Natural killer cell (primary cell): ENCODE measurements around the gene C22orf15. TPM values are rescaled to one million over a fixed set of nuclear protein-coding genes. Genes with fewer than 3 reads are reported as not detected.

Experiments
- ATAC-seq, 3 donors: fragments of 150-1000 bp in 2 of 3; fragments of 200-7000 bp in 1 of 3; cut with Tn5 transposase; 1 replicate in 1 of 3; 2 replicates in 2 of 3; pipeline ENCODE4 v1.10.0; 2021; ENCODE audit warnings: mild to moderate bottlenecking in 2 of 3, moderate library complexity in 2 of 3
- DNase-seq, 2 donors: peaks; one replicate each; pipeline versions ENCODE4 v3.0.0 to v3.0.0-alpha.2; 2013 to 2021; ENCODE audit warnings: mixed read lengths in 1 of 2
- H3K27ac ChIP-seq: one replicate; pipeline ENCODE4 v1.5.1; 2013; ENCODE audit warnings: mild to moderate bottlenecking, low read length
- H3K27me3 ChIP-seq: one replicate; pipeline ENCODE4 v1.6.1; 2013; ENCODE audit warnings: low read length; ENCODE audit not compliant: control insufficient read depth, insufficient read depth
- H3K36me3 ChIP-seq: one replicate; pipeline ENCODE4 v1.6.1; 2013; ENCODE audit warnings: low read length; ENCODE audit not compliant: control insufficient read depth, insufficient read depth
- H3K4me1 ChIP-seq: one replicate; pipeline ENCODE4 v1.6.1; 2013; ENCODE audit warnings: low read length; ENCODE audit not compliant: control insufficient read depth, insufficient read depth
- H3K4me3 ChIP-seq: one replicate; pipeline ENCODE4 v1.5.1; 2013; ENCODE audit warnings: low read length
- H3K9me3 ChIP-seq: one replicate; pipeline ENCODE4 v1.6.1; 2013; ENCODE audit warnings: low read length; ENCODE audit not compliant: control insufficient read depth, insufficient read depth
- H3K27ac Mint-ChIP-seq, 2 donors: one replicate each; pipeline ENCODE4 v1.8.0; 2022; ENCODE audit warnings: mild to moderate bottlenecking in 2 of 2, mixed read lengths in 2 of 2, moderate library complexity in 1 of 2
- H3K27me3 Mint-ChIP-seq, 2 donors: one replicate each; pipeline ENCODE4 v1.8.0; 2022; ENCODE audit warnings: low read depth in 2 of 2, mixed read lengths in 2 of 2
- H3K36me3 Mint-ChIP-seq: one replicate; pipeline ENCODE4 v1.8.0; 2022; ENCODE audit warnings: mixed read lengths
- H3K4me1 Mint-ChIP-seq, 2 donors: one replicate each; pipeline ENCODE4 v1.8.0; 2022; ENCODE audit warnings: mixed read lengths in 2 of 2
- H3K4me3 Mint-ChIP-seq: one replicate; pipeline ENCODE4 v1.8.0; 2022; ENCODE audit warnings: mild to moderate bottlenecking, moderate library complexity, mixed read lengths
- H3K9me3 Mint-ChIP-seq, 2 donors: one replicate each; pipeline ENCODE4 v1.8.0; 2022; ENCODE audit warnings: mixed read lengths in 2 of 2
- WGBS: methylation state at CpG from one replicate; pipeline ENCODE4 v1.1.7; 2013; ENCODE audit warnings: missing lambda C conversion rate; ENCODE audit not compliant: insufficient coverage; 5-methylcytosine and 5-hydroxymethylcytosine counted together
- intact Hi-C: fragments of 100-400 bp; cut with micrococcal nuclease; formaldehyde crosslinking; loops from one replicate; pipeline ENCODE4 v1.14.2; 2022
- total RNA-seq, 4 donors: library from RNA; stranded (reverse); fragments of 120-200 nt in 1 of 4; gene quantifications; one replicate each; pipeline versions ENCODE4 v1.2.3 to v1.2.4, GENCODE V29; 2013 to 2022
- TF ChIP-seq, protein P1 (sequence below): fragments of 200-600 bp; IDR thresholded peaks from one replicate; pipeline ENCODE4 v1.8.0; 2022; ENCODE audit warnings: antibody characterized with exemption

The C22orf15 gene
- total RNA-seq, 3 donors from 2014 or later (not counting 1 experiment from before 2014, with no cell fraction given), result not detected

DNA sequence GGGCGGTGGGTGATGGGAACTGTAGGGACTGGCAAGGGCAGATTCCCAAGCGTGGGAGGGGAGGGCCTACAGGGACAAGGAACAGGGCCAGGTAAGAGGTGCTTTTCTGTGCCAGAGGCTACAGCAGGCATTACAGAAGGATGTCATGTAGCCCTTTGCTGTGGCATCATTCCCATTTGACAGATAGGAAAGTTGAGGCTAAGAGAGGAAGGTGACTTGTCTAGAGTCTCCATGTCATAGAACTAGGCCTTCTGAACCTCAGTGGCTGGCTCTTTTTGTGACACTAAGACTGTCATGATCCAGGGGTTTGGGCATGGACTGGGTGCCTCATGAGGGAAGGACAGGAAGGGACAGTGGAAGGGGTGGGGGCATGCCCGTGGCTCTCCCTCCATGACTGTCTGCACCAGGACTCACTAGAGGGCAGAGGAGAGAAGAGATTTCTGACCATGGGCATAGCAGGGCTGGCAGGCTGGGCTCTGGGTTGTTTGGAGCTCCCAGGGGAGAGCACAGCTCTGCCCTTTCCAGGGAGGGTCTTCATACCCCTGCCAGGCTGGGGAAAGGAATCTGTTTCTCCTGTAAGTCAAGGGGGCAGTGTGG is 13.1 kb downstream of the C22orf15 start:
- Mint-ChIP-seq H3K36me3 (no peaks in the 10 kb centered on the region), H3K9me3 (no peaks in the 10 kb centered on the region), H3K4me1 (peaks cover 0 to 14% of the 10 kb centered on the region in 2 donors), H3K27ac (no peak overlapping the region), H3K27me3 (no peaks in the 10 kb centered on the region), H3K4me3 (no peak overlapping the region)
- WGBS, result 75% methylated on average over 3 of the region's 3 CpGs
- Histone ChIP-seq H3K27ac (no peak overlapping the region), H3K4me1 (peaks cover 21% of the 10 kb centered on the region), H3K27me3 (no peaks in the 10 kb centered on the region), H3K9me3 (no peaks in the 10 kb centered on the region), H3K36me3 (no peaks in the 10 kb centered on the region), H3K4me3 (no peak overlapping the region)
- intact Hi-C loops, result no loop called here
- TF ChIP-seq, protein P1, sequence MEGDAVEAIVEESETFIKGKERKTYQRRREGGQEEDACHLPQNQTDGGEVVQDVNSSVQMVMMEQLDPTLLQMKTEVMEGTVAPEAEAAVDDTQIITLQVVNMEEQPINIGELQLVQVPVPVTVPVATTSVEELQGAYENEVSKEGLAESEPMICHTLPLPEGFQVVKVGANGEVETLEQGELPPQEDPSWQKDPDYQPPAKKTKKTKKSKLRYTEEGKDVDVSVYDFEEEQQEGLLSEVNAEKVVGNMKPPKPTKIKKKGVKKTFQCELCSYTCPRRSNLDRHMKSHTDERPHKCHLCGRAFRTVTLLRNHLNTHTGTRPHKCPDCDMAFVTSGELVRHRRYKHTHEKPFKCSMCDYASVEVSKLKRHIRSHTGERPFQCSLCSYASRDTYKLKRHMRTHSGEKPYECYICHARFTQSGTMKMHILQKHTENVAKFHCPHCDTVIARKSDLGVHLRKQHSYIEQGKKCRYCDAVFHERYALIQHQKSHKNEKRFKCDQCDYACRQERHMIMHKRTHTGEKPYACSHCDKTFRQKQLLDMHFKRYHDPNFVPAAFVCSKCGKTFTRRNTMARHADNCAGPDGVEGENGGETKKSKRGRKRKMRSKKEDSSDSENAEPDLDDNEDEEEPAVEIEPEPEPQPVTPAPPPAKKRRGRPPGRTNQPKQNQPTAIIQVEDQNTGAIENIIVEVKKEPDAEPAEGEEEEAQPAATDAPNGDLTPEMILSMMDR, result no peak
- DNase-seq (no peak), ATAC-seq (no peak)

DNA sequence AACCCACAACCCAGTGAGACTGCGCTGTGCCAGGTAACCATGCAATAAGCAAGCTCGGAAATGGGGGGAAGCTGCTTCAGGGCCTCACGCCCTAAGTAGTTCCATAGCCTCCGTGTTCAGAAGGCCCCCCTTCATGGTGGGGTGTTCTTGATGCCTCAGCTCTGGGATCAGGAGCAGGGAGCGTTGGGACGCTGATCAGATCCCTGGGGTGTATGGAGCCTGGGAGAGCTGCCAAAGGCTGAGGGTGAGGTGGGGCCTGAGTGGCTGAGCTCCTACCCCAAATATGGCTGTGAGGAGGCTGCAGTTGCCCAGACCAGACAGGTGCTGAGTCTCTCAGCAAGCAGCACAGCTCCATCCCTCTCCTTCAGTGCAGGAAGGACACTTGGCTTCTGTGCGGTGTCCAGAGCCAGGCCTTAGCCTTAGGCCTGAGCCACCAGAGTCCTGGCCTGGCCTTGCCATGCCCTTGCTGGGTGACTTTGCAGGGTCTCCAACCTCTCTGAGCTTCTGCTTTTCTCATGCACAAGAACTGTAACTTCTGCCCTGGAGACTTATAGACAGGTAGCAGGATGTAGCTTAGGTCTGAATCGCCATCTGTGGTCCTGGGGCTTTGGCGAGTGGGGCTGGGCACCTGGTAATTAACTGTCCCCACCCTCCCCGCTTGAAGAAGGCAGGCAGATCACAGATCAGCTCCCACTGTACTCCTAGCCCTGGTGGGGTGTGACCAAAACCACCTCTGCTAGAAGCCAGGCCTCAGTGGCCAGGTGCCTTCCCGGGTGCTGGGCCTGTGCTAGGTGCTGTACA is 15.2 kb downstream of the C22orf15 start:
- Histone ChIP-seq H3K4me1 (peaks cover 3% of the 10 kb centered on the region), H3K27me3 (no peaks in the 10 kb centered on the region), H3K36me3 (no peaks in the 10 kb centered on the region), H3K9me3 (no peaks in the 10 kb centered on the region), H3K4me3 (no peak overlapping the region), H3K27ac (no peak overlapping the region)
- Mint-ChIP-seq H3K4me3 (no peak overlapping the region), H3K36me3 (no peaks in the 10 kb centered on the region), H3K9me3 (no peaks in the 10 kb centered on the region), H3K27ac (no peak overlapping the region), H3K4me1 (peaks cover 0 to 7% of the 10 kb centered on the region in 2 donors), H3K27me3 (no peaks in the 10 kb centered on the region)
- intact Hi-C loops, result no loop called here
- TF ChIP-seq, protein P1, result no peak
- WGBS, result 88% methylated on average over 11 of the region's 11 CpGs
- no peak for DNase-seq
- no peak for ATAC-seq

DNA sequence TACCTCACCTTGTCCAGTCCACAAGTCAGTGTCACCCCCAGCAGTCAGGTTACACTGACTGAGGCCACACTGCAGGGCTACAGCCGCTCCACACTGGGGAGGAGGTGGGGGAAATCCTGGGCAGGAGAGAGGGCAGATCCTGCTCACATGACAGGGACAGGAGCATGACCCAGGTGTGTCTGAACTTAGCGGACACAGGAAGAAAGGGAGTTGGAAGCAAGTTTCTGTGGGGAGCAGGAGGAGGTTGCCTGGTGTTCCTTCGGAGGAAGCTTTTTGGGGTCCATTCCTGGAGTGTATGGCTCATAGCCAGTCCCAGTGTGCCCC is 15.7 kb downstream of the C22orf15 start:
- no peak for DNase-seq
- Mint-ChIP-seq H3K4me1 (peaks cover 0 to 1% of the 10 kb centered on the region in 2 donors), H3K27ac (no peak overlapping the region), H3K36me3 (no peaks in the 10 kb centered on the region), H3K27me3 (no peaks in the 10 kb centered on the region), H3K9me3 (no peaks in the 10 kb centered on the region), H3K4me3 (no peak overlapping the region)
- ATAC-seq, result no peak
- Histone ChIP-seq H3K4me1 (peaks cover 5% of the 10 kb centered on the region), H3K4me3 (no peak overlapping the region), H3K9me3 (no peaks in the 10 kb centered on the region), H3K27me3 (no peaks in the 10 kb centered on the region), H3K27ac (no peak overlapping the region), H3K36me3 (no peaks in the 10 kb centered on the region)
- TF ChIP-seq, protein P1, result no peak
- intact Hi-C loops, result no loop called here
- WGBS, result 82% methylated on average over 3 of the region's 3 CpGs
